K562 (cell line): ENCODE data around the gene NRSN2. TPM values are rescaled to one million over a fixed set of nuclear protein-coding genes. Genes with fewer than 3 reads are reported as not detected.

Experiments
- ATAC-seq: fragments of 200-7000 bp; cut with Tn5 transposase; 3 replicates; pipeline ENCODE4 v1.9.1; 2020; ENCODE audit warnings: moderate library complexity
- BruUV-seq: library from RNA; stranded (reverse); fragments of 400-500 nt; replicated peaks from 2 replicates; lab custom pipeline; 2021; lab: Mats Ljungman, UMichigan
- CTCF ChIA-PET: fragments of 300-600 bp; formaldehyde crosslinking; extraction: SDS; loops from one replicate; lab custom pipeline; 2021; ENCODE audit warnings: low intra/inter-chr PET ratio; lab: Yijun Ruan, JAX
- POLR2A ChIA-PET: fragments of 300-600, 350-650 bp; sonication (Branson Sonifier 250); formaldehyde crosslinking; extraction: SDS; loops from one replicate; lab custom pipeline; 2021; ENCODE audit warnings: antibody characterized with exemption, inconsistent platforms; lab: Yijun Ruan, JAX
- DNase-seq, 4 experiments: peaks; one replicate each; pipeline versions ENCODE4 v3.0.0 to v3.0.0-alpha.2; 2011 to 2018; ENCODE audit warnings: low spot score in 3 of 4, mixed read lengths in 3 of 4; ENCODE audit errors: extremely low read depth in 1 of 4
- FAIRE-seq: peaks from 2 replicates; lab custom pipeline; 2011; peaks lifted over from hg19 to GRCh38; lab: Jason Lieb, UNC
- H2AFZ ChIP-seq: 2 replicates; pipeline ENCODE4 v1.6.0; 2011; ENCODE audit warnings: low read depth, low read length, control low read depth, inconsistent platforms
- H3K27ac ChIP-seq: fragments of 200-600 bp; 3 replicates; pipeline ENCODE4 v1.8.0; 2011; ENCODE audit warnings: low read depth, mild to moderate bottlenecking, control low read depth, inconsistent platforms, low read length, moderate library complexity, mixed read lengths; ENCODE audit errors: extremely low read depth
- H3K27me3 ChIP-seq, 2 experiments: fragments of 300-600 bp in 1 of 2; 2 replicates in 1 of 2; 3 replicates in 1 of 2; pipeline versions ENCODE4 v1.6.0 to v1.8.0; 2011; ENCODE audit warnings: inconsistent platforms in 2 of 2, low read length in 2 of 2, mild to moderate bottlenecking in 1 of 2, mixed read lengths in 1 of 2, moderate library complexity in 1 of 2; ENCODE audit not compliant: control insufficient read depth in 2 of 2, insufficient read depth in 2 of 2
- H3K36me3 ChIP-seq: fragments of 300-600 bp; 3 replicates; pipeline ENCODE4 v1.8.0; 2011; ENCODE audit warnings: mild to moderate bottlenecking, low read length, inconsistent platforms; ENCODE audit not compliant: control insufficient read depth, insufficient read depth
- H3K4me1 ChIP-seq, 2 experiments: fragments of 200-600 bp in 1 of 2; replicated peaks in 1 of 2; 2 replicates in 1 of 2; 3 replicates in 1 of 2; pipeline versions ENCODE4 v1.5.1 to v1.8.0; 2011; ENCODE audit warnings: inconsistent platforms in 2 of 2, low read length in 2 of 2, mild to moderate bottlenecking in 1 of 2, mixed read lengths in 1 of 2, moderate library complexity in 1 of 2; ENCODE audit not compliant: control insufficient read depth in 2 of 2, insufficient read depth in 2 of 2
- H3K4me2 ChIP-seq: 2 replicates; pipeline ENCODE4 v1.6.1; 2011; ENCODE audit warnings: low read length, control low read depth, inconsistent platforms, mixed read lengths; ENCODE audit not compliant: insufficient read depth
- H3K4me3 ChIP-seq: fragments of 200-600 bp; sonication (generic), shearing (Covaris generic); 2 replicates; pipeline ENCODE4 v1.5.1; 2016; ENCODE audit warnings: control low read depth, inconsistent platforms
- H3K79me2 ChIP-seq: fragments of 200-600 bp; 3 replicates; pipeline ENCODE4 v1.8.0; 2011; ENCODE audit warnings: low read length, inconsistent platforms; ENCODE audit not compliant: control insufficient read depth, insufficient read depth
- H3K9ac ChIP-seq, 2 experiments: 2 replicates each; pipeline versions ENCODE4 v1.6.0 to v1.6.1; 2011; ENCODE audit warnings: low read depth in 2 of 2, low read length in 2 of 2, control low read depth in 1 of 2, inconsistent platforms in 1 of 2, mild to moderate bottlenecking in 1 of 2, mixed read lengths in 1 of 2; ENCODE audit not compliant: insufficient read depth in 1 of 2
- H3K9me1 ChIP-seq: one replicate; pipeline ENCODE4 v1.6.0; 2011; ENCODE audit warnings: inconsistent platforms, mild to moderate bottlenecking, low read length, moderate library complexity; ENCODE audit not compliant: control insufficient read depth, insufficient read depth
- H3K9me3 ChIP-seq: replicated peaks from 2 replicates; pipeline ENCODE4 v1.5.1; 2011; ENCODE audit warnings: low read depth, low read length, inconsistent platforms; ENCODE audit not compliant: control insufficient read depth, insufficient read depth
- H4K20me1 ChIP-seq: replicated peaks from 2 replicates; pipeline ENCODE4 v1.6.1; 2011; ENCODE audit warnings: low read length, inconsistent platforms, mixed read lengths; ENCODE audit not compliant: control insufficient read depth, insufficient read depth
- CBFA2T3 ChIP-seq: fragments of 450-650 bp; IDR thresholded peaks from 2 replicates; pipeline ENCODE4 v1.6.1; 2017
- CLOCK ChIP-seq: fragments of 250-450 bp; sonication (Bioruptor Pico); IDR thresholded peaks from 2 replicates; pipeline ENCODE4 v1.4.0; 2020; ENCODE audit warnings: mild to moderate bottlenecking, moderate library complexity, borderline replicate concordance
- E2F4 ChIP-seq: sonication (generic); formaldehyde crosslinking; IDR thresholded peaks from 2 replicates; pipeline ENCODE4 v1.8.0; 2022; ENCODE audit warnings: mild to moderate bottlenecking, low read depth, missing genetic modification reagents
- ESRRB ChIP-seq: fragments of 250-450 bp; sonication (Bioruptor Pico); IDR thresholded peaks from 2 replicates; pipeline ENCODE4 v1.5.0; 2020; ENCODE audit warnings: mild to moderate bottlenecking, moderate library complexity, borderline replicate concordance
- FOXA1 ChIP-seq: fragments of 450-650 bp; IDR thresholded peaks from 2 replicates; pipeline ENCODE4 v1.6.1; 2016; ENCODE audit warnings: mild to moderate bottlenecking, borderline replicate concordance
- KAT8 ChIP-seq: fragments of 450-650 bp; IDR thresholded peaks from 2 replicates; pipeline ENCODE4 v1.6.1; 2016; ENCODE audit warnings: low read depth, mild to moderate bottlenecking
- KLF10 ChIP-seq: fragments of 250-450 bp; sonication (Bioruptor Pico); IDR thresholded peaks from 2 replicates; pipeline ENCODE4 v1.6.1; 2021; ENCODE audit warnings: matching md5 sums
- NFATC3 ChIP-seq: fragments of 450-650 bp; IDR thresholded peaks from 2 replicates; pipeline ENCODE4 v1.6.1; 2017; ENCODE audit warnings: mild to moderate bottlenecking
- NONO ChIP-seq, 2 experiments: fragments of 200-400 bp in 1 of 2; fragments of 450-650 bp in 1 of 2; formaldehyde crosslinking in 1 of 2; IDR thresholded peaks; 2 replicates each; pipeline ENCODE4 v1.6.1; 2017; ENCODE audit warnings: low read depth in 2 of 2, mild to moderate bottlenecking in 2 of 2, moderate library complexity in 2 of 2, low read length in 1 of 2
- RB1 ChIP-seq: fragments of 450-650 bp; IDR thresholded peaks from 2 replicates; pipeline ENCODE4 v1.6.1; 2017; ENCODE audit warnings: low read depth, mild to moderate bottlenecking
- SMAD1 ChIP-seq: fragments of 150-350 bp; IDR thresholded peaks from 2 replicates; pipeline ENCODE4 v1.6.1; 2014; ENCODE audit warnings: low read length, low read depth; ENCODE audit not compliant: partially characterized antibody
- ZNF253 ChIP-seq: fragments of 250-450 bp; sonication (Bioruptor Pico); conservative IDR thresholded peaks from 2 replicates; pipeline ENCODE4 v1.6.1; 2021; ENCODE audit warnings: mild to moderate bottlenecking
- ZNF764 ChIP-seq: fragments of 250-450 bp; sonication (Bioruptor Pico); IDR thresholded peaks from 2 replicates; pipeline ENCODE4 v1.4.0; 2020; ENCODE audit warnings: low read depth, mild to moderate bottlenecking, moderate library complexity
- ZNF780A ChIP-seq: fragments of 250-450 bp; sonication (Bioruptor Pico); IDR thresholded peaks from 2 replicates; pipeline ENCODE4 v1.5.0; 2021; ENCODE audit warnings: mild to moderate bottlenecking
- WGBS: fragments of 100-300 bp; shearing (Covaris generic); methylation state at CpG from one replicate; pipeline ENCODE4 v1.1.6; 2016; ENCODE audit warnings: low coverage, mixed read lengths; ENCODE audit not compliant: insufficient coverage; ENCODE audit errors: missing lambda C conversion rate; 5-methylcytosine and 5-hydroxymethylcytosine counted together
- in situ Hi-C: fragments of 300-500 bp; cut with MboI; formaldehyde crosslinking; loops from 4 replicates; pipeline ENCODE4 v1.15.0; 2018; ENCODE audit warnings: inconsistent platforms, mixed read lengths
- intact Hi-C: fragments of 100-400 bp; cut with micrococcal nuclease; formaldehyde crosslinking; loops from 2 replicates; pipeline ENCODE4 v1.14.2; 2022
- polyA plus RNA-seq, 8 experiments: library from polyadenylated mRNA; depleted of rRNA in 4 of 8; stranded (reverse) in 5 of 8; unstranded in 3 of 8; fragments of >200 nt; fragmentation: Nextera tagmentation in 2 of 8; fragmentation: Illumina TruSeq in 1 of 8; extraction: Ambion mirVana in 2 of 8; extraction: Trizol in 1 of 8; gene quantifications; 2 replicates each; pipeline versions ENCODE4 v1.2.1 to v1.2.3, GENCODE V29; 2011 to 2014; ENCODE audit warnings: inconsistent platforms in 1 of 8, missing spikeins in 1 of 8
- total RNA-seq, 7 experiments: library from RNA; depleted of rRNA in 6 of 7; stranded (reverse); fragments of >200 nt in 6 of 7; fragmentation: Illumina TruSeq in 2 of 7; extraction: Trizol in 2 of 7; gene quantifications; 2 replicates each; pipeline versions ENCODE4 v1.2.1 to v1.2.3, GENCODE V29; 2011 to 2021; ENCODE audit warnings: low replicate concordance in 1 of 7

The NRSN2 gene
- total and polyA plus RNA-seq, 9 of the 15 experiments (the other 6 are each of a cell fraction or from before 2014, with no cell fraction given), result 7.5 to 29.7 (median 11.1) TPM

GRCh38 chr20:324177-325044 lies 22.5 kb upstream of the NRSN2 start (continued):
- TF ChIP-seq RB1 (0 out of 2 replicates have a peak, but pooled peaks have one; percentile 24), E2F4 (CRISPR knock-in tag) (no peak)

- intact Hi-C loops, result loop anchor here (2.0 kb wide), 2 partner anchors 28 to 58 kb away; partner anchors contain the start of gene ZCCHC3
- under 1% methylated on average over 29 of the region's 106 CpGs for WGBS
- DNase-seq (peak; percentile 74 to 94 (median 81)), FAIRE-seq (peak; percentile 75), ATAC-seq (peak; percentile 74)
- H3K27ac ChIP-seq, result peak within 1 kb of the TSS; percentile 95
- H3K9ac ChIP-seq, result peak within 1 kb of the TSS; percentile 77 to 97
- H3K9me3 ChIP-seq, result no peaks in the 10 kb centered on the region
- H3K4me3 ChIP-seq, result peak within 1 kb of the TSS; percentile 65
- in situ Hi-C loops, result no loop called here
- peaks cover 24% of the 10 kb centered on the region; the same call in 2 of the 3 replicates for H3K36me3 ChIP-seq
- ChIA-PET POLR2A (interaction anchor here (0.6 to 1.0 kb wide), 6 partner anchors 12 to 133 kb away, joined by 3 to 5 read pairs (median 3); no protein-coding TSS in a partner anchor), CTCF (interaction anchor here (1.3 kb wide), 1 partner anchor 59 kb away, joined by 3 read pairs; no protein-coding TSS in a partner anchor)
- H3K4me1 ChIP-seq, result peaks cover 11 to 55% of the 10 kb centered on the region in 2 experiments; a peak in 4 of 5 replicates
- H4K20me1 ChIP-seq, result peaks cover 14% of the 10 kb centered on the region; the same call in 1 of the 2 replicates
- H3K4me2 ChIP-seq, result peak within 1 kb of the TSS; percentile 96
- no TSS peak for BruUV-seq
- peak within 1 kb of the TSS; percentile 93 for H2AFZ ChIP-seq
- no peaks in the 10 kb centered on the region for H3K27me3 ChIP-seq
- H3K9me1 ChIP-seq, result no peaks in the 10 kb centered on the region
- H3K79me2 ChIP-seq, result peaks cover 47% of the 10 kb centered on the region
- TF ChIP-seq NFATC3, result no peak
- TF ChIP-seq SMAD1, result no peak
- no peak for TF ChIP-seq ZNF253 (CRISPR knock-in tag)
- no peak for TF ChIP-seq ESRRB (CRISPR knock-in tag)
- no peak for TF ChIP-seq CLOCK (CRISPR knock-in tag)
- no peak for TF ChIP-seq FOXA1
- TF ChIP-seq KAT8, result no peak
- TF ChIP-seq KLF10 (CRISPR knock-in tag), result no peak
- TF ChIP-seq CBFA2T3, result no peak
- TF ChIP-seq ZNF764 (CRISPR knock-in tag), result no peak
- TF ChIP-seq NONO (IDR thresholded peaks at IDR 0.05; ENCODE audit: low read depth in 2 of 2, low read length in 1 of 2), result peak; percentile 52 to 73; a peak in 2 of 4 replicates
- no peak for TF ChIP-seq ZNF780A
Observed at GRCh38 chr20:325045-325888, 21.6 kb upstream of the NRSN2 start, which contains the start of gene SOX12. SOX12 (plus strand) TSS chr20:325552; CDS start chr20:325925, 373 bp downstream.
